Activated T-cell treated with anti-CD3 and anti-CD28 coated beads, Interleukin-2, amount 50 U/mL, for 48 hours (primary cell): ENCODE results near the gene TJP1.
"Not testable (repeated sequence)": the region's sequence is repeated elsewhere in the genome, so short reads cannot be mapped to it uniquely, and the experiment has no call there.

Source experiments
- DNase-seq, 2 experiments: peaks; one replicate each; pipeline ENCODE4 v3.0.0-alpha.2; 2020

Gene TJP1

DNA sequence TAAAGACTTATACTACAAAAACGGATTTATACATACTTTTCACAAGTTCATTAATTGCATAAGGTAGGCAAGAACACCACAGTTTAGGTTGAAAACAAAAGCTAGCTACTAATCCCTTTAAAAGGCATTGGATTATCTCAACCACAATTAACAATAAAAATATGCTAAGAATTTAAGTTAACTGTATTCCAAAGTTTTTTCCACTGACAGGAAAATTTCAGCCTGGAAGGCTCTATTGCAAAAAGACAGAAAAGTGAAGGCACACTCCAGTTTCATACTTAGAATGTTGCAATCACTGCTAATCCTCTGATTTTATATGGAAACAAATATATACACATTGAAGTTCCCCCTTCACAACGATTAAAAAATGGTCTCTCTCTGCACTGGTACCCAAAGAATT lies 71.5 kb downstream of the TJP1 start:
- DNase-seq, result no peak

DNA sequence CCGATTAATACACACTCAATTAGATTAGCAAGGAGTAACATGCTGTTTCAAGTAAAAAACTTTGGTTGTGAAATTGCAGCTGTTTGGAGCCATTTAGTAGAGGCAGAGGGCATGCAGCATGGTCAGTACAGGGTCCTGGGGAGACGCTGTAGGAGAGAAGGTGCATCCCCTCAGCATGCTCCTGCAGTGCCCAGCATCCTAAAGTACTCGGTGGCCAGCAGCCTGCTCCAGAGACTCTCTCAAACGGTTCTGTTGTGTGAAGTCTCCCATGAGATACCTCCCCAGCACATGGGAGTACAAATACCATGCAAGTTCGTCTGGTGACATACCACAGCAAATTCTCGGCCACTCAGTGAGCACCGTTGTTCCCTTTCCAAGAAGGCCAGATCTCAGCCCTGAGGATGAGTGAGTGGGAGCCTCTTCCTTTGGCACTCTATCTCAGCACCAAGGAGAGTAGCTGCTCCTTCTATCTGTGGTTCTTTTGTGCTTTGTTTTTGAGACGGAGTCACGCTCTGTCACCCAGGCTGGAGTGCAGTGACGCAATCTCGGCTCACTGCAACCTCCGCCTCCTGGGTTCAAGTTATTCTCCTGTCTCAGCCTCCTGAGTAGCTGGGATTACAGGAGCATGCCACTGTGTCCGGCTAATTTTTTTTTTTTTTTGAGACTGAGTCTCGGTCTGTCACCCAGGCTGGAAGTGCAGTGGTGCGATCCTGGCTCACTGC lies 72.7 kb downstream of the TJP1 start:
- no peak for DNase-seq

DNA sequence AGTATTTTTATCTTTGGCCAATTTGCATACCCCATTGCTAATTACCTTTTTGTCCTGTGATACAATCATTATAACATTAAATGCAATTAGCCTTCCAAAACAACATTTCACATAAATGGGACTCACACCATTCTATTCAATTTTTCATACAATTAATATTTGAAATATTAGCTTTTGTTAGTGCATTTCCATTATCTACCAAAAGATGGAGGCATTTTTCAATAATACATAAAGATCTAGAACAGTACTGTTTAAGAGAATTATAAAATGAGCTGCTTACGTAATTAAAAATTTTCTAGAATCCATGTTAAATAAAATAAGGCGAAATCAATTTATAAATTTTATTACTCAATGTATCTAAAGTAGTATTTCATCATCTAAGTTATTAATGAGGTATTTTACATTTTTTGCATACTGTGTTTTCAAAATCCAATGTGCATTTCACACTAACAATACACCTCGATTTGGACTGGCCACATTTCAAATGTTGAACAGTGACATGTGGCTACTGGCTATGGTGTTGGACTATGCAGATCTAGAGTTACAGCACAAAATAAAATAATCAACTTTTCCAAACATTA lies 74.3 kb downstream of the TJP1 start:
- DNase-seq, result no peak

DNA sequence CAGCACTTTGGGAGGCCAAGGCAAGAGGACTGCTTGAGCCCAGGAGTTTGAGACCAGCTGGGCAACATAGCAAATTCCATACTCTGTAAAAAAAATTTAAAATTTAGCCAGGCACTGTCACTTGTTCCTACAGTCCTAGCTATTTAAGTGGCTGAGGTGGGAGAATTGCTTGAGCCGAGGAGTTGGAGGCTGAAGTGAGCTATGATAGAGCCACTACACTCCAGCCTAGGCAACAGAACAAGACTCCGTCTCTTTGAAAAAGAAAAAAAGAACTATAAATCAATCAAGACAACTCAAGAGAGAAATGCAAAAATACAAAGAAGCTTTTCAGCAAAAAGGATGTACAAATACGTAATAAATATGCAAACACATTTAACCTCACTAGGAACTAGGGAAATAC lies 78.8 kb downstream of the TJP1 start:
- DNase-seq, result no peak

DNA sequence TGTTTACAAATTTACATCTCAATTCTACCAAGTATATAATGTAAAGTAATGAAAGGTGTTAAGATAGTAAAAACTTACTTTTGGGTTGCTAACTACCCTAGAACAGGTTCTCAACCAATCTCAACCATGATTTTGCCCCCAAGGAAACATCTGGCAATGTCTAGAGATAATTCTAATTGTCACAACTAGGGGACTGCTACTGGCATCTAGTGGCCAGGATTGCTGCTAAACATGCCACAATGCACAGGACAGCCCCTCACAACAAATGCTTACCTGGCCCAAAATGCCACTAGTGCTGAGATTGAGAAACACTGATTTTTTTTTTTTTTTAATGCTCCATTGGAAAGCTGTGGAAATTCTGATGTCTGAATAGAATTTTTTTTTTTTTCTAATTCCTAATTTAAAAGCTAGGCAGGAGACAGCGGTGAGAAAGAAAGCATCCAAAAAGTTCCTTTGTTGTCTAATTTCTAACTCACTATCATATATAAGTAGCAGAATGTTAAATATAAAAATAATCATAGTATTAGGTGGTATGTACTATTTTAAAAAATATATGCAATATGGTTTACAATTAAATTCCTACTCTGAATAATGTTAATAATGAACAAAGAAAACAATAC lies 81.5 kb downstream of the TJP1 start:
- DNase-seq, result no peak

GRCh38 chr15:29736744-29737020 lies 85.6 kb downstream of the TJP1 start:
- DNase-seq, result no peak

GRCh38 chr15:29736012-29736743 lies 86.1 kb downstream of the TJP1 start:
- DNase-seq, result no peak

DNA sequence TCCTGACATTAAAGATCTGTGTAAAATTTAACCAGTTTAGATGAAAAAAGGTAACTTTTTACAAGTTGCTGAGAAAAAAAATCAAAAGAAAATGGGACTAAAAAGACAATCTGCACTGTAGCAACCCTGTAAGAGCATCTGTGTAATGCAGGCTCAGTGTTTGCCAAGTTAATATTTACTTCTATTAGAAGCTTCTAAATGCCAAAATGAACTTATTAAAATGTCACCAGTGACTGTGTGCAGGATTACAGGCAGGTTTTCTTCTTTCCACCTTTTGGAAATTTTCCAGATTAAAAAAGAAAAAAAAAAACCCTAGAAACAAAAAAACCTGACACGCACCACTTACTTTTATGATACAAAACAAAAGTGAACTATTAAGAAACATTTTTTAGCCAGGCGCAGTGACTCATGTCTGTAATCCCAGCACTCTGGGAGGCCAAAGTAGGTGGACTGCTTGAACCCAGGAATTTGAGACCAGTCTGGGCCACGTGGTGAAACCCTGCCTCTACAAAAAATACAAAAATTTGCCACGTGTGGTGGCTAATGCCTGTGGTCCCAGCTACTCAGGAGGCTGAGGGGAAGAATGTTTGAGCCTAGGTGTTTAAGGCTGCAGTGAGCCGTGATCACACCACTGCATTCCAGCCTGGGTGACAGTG lies 87.2 kb downstream of the TJP1 start:
- DNase-seq, result no peak

DNA sequence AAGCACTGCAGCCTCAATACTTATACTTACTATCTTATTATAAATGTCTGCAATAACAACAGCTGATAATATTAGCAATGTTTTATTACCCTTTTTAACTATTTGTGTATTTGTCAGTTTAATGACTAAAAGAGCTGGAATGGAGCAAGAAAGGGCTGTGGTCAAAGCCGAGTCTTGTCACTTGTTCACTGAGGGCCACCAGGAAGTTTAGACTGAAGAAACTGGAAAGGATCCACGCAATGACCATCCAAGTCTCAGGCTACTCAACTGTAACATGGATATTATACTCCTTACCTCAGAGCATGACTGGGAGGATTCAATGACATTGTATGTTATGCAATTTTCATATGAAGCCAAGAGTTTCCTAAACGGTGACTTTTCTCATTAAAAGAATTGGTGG lies 90.4 kb downstream of the TJP1 start:
- no peak for DNase-seq

DNA sequence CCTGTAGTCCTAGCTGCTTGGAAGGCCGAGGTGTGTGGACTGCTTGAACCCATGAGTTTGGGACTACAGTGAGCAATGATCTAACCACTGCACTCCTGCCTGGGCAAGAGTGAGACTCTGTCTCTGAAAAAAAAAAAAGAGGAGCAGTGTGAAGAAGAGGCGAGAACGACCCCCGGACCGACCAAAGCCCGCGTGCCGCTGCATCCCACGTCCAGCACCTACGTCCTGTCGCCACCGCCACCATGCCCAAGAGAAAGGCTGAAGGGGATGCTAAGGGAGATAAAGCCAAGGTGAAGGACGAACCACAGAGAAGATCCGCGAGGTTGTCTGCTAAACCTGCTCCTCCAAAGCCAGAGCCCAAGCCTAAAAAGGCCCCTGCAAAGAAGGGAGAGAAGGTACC lies 91.8 kb downstream of the TJP1 start:
- not testable (repeated sequence) for DNase-seq

GRCh38 chr15:29728418-29728817 lies 93.8 kb downstream of the TJP1 start:
- no peak for DNase-seq

DNA sequence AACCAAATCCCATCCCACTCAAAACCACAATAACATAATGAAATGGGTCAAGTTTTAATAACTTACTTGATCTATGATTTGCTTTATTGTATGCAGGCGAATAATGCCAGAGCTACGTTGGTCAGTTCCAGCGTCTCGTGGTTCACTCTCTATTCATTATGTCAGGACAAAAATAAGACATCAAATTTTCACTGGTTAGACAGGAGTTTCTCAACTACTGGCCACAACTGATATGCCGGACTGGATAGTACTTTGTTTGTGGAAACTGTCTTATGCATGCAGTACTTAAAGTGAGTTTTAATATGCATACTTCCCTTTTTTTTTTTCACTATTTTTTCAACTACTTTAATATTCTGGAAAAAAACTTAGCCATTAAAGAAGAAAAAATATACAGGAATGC lies 94.4 kb downstream of the TJP1 start:
- DNase-seq, result no peak

DNA sequence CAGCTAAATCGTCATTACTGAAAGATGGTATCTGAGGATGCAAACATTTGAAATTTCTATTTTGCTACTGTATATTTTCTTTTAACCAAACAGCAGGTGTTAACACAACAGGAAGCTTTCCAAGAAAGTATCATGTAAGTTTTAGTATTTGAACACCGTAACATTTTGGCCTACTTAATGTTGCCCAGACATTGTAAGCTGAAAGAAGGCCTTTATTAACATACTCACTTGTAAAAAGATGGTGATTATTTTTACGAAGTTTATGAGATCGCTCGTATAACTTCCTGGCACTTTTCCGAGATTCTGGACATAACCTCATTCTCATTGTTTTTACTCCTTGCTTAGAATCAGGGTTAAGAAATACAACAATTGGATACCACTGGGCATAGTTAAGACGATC lies 95.7 kb downstream of the TJP1 start:
- no peak for DNase-seq

GRCh38 chr15:29724026-29724425 lies 98.2 kb downstream of the TJP1 start:
- no peak for DNase-seq

GRCh38 chr15:29713784-29714183 lies 108.5 kb downstream of the TJP1 start:
- DNase-seq, result no peak

DNA sequence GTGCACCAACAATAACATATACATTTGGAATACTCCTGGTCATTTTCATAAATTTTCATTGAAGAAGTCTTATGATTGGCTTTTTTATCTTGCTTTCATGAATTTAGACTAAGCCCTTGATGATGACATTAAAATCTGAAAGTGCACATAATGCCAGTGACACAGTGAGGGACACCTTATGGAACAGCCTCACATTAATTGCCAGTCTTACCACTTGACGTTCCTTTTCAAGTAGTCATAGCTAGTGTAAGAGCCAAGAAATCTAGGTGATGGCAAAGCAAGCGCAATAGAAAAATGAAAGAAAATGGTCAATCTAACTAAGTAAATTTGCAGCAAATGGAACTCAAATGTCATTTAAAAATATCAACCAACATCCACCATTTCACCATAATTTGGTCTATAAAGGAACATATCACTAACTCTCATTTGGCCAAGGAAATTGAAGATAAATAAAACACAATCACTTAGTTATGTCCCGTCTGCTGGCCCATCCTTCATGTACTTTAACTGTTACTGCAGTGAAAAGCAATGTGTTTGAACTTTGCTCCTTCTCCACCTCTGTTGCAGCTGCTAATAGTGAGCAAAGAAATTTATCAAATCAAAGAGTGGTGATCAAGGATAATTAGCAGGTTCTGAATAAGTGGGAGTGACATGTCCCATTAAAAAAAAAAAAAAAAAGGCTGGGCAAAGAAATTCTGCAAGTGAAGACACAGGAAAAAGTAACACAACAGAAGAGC lies 110.0 kb downstream of the TJP1 start:
- no peak for DNase-seq

GRCh38 chr15:29711531-29711930 lies 110.7 kb downstream of the TJP1 start:
- DNase-seq, result no peak

DNA sequence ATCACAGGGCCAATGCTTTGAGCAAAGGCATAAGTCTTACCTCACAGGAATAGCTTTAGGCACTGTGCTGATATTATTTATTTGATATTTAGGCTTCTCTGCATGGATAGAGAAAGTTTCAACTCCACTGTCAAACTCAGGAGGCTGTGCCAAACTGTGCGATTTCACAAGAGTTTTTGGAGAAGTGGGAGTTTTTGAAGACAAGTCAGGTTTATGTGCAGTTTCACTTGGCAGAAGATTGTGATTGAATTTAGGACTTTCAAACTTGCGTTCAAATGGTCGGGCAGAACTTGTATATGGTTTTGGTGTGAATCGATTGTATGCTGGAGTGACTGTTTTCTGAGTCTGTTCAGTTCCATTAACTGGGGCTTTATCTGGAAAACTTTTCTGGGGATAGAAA lies 113.7 kb downstream of the TJP1 start:
- no peak for DNase-seq

- DNase-seq, result no peak
Measured at GRCh38 chr15:29704950-29705597, 117.2 kb downstream of the TJP1 start.

- no peak for DNase-seq
Measured at GRCh38 chr15:29701151-29701550, 121.1 kb downstream of the TJP1 start.

DNA sequence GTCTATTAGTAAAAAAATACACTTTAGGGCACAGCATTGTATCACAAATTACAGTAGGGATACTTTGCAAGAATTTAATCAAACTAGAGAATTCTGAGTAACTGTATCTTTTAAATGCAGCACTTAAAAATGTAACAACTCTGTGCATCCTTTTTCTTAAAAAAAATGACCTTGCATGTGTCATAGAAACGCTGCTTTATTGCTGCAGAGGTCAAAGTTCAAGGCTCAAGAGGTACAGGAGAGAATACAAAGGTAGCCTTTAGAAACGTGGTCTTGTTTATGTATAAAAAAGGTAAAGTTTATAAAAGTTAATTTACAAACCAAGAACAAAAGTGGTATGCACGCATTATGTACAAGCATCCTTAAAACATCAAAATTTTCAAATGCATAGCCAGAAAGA lies 122.0 kb downstream of the TJP1 start:
- DNase-seq, result no peak

DNA sequence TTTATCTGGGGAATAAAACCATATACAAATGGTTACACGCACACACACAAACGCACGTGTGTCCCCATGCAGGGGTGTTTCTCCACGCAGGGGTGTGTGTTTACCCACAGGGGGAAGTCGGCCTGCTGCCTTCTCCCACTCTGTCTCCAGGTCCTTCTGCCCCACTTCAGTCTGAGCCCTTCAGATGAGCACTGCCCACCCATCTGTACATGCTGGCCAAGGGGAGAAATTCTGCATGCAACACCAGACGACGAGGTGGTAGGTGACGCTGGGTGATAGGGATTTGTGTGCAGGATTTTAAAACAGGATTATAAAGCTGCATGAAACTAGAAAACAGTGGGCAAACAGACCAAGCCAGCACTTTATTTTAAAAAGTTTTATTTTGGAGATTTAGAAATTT lies 122.5 kb downstream of the TJP1 start:
- DNase-seq, result no peak
